ENCODE data around the gene WDTC1. TPM values are rescaled to one million over a fixed set of nuclear protein-coding genes. Genes with fewer than 3 reads are reported as not detected.

WDTC1 gene
- total and polyA plus RNA-seq, 4 donors: 4.6 to 25.0 (median 19.6) TPM

DNA sequence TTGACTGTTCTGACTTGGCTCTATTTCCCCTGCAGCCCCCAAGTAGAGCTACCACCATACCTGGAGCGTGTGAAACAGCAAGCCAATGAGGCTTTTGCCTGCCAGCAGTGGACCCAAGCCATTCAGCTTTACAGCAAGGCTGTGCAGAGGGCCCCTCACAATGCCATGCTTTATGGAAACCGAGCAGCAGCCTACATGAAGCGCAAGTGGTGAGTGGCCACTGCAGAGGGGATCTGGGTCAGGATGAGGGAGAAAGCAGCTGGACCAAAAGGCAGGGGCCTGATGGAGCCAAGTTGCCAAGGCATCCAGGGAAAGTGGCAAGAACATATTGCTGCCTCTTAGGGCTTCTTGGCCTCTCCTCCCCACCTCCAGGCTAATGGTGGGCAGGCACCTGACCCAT lies 63.5 kb downstream of the WDTC1 start:
- Histone ChIP-seq H3K36me3 (ENCODE audit: control insufficient read depth in 4 of 4, insufficient read depth in 3 of 4, low read depth in 1 of 4, low read length in 3 of 4) (peaks cover 8 to 53% (median 36%) of the 10 kb centered on the region in 4 donors), H3K9me3 (ENCODE audit: control insufficient read depth in 4 of 4, low read length in 3 of 4) (no peaks in the 10 kb centered on the region), H3K4me3 (ENCODE audit: low read depth in 1 of 3, low read length in 3 of 3) (no peak overlapping the region), H3K4me1 (ENCODE audit: control insufficient read depth in 4 of 4, insufficient read depth in 4 of 4, low read length in 3 of 4) (peaks cover 0 to 8% (median 0%) of the 10 kb centered on the region in 4 donors), H3K27ac (ENCODE audit: low read depth in 1 of 2, low read length in 2 of 2) (no peak overlapping the region), H3K9ac (ENCODE audit: low read depth in 1 of 2, low read length in 2 of 2) (no peak overlapping the region), H3K27me3 (ENCODE audit: control insufficient read depth in 4 of 4, insufficient read depth in 4 of 4, low read length in 3 of 4) (no peaks in the 10 kb centered on the region)
- DNase-seq (ENCODE audit: low spot score): no peak
- no peak for TF ChIP-seq TAF1 (conservative IDR thresholded peaks at IDR 0.05)
- no peak for TF ChIP-seq RXRA (IDR thresholded peaks at IDR 0.05)
- TF ChIP-seq, protein P1, sequence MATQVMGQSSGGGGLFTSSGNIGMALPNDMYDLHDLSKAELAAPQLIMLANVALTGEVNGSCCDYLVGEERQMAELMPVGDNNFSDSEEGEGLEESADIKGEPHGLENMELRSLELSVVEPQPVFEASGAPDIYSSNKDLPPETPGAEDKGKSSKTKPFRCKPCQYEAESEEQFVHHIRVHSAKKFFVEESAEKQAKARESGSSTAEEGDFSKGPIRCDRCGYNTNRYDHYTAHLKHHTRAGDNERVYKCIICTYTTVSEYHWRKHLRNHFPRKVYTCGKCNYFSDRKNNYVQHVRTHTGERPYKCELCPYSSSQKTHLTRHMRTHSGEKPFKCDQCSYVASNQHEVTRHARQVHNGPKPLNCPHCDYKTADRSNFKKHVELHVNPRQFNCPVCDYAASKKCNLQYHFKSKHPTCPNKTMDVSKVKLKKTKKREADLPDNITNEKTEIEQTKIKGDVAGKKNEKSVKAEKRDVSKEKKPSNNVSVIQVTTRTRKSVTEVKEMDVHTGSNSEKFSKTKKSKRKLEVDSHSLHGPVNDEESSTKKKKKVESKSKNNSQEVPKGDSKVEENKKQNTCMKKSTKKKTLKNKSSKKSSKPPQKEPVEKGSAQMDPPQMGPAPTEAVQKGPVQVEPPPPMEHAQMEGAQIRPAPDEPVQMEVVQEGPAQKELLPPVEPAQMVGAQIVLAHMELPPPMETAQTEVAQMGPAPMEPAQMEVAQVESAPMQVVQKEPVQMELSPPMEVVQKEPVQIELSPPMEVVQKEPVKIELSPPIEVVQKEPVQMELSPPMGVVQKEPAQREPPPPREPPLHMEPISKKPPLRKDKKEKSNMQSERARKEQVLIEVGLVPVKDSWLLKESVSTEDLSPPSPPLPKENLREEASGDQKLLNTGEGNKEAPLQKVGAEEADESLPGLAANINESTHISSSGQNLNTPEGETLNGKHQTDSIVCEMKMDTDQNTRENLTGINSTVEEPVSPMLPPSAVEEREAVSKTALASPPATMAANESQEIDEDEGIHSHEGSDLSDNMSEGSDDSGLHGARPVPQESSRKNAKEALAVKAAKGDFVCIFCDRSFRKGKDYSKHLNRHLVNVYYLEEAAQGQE (IDR thresholded peaks at IDR 0.05): no peak
- no peak for TF ChIP-seq EGR1 (IDR thresholded peaks at IDR 0.05; ENCODE audit: low read depth in 2 of 2)
- TF ChIP-seq FOXA1 (IDR thresholded peaks at IDR 0.05): no peak
- TF ChIP-seq NR2F2 (IDR thresholded peaks at IDR 0.05): no peak
- TF ChIP-seq SP1 (IDR thresholded peaks at IDR 0.05): no peak
- TF ChIP-seq RAD21 (IDR thresholded peaks at IDR 0.05): no peak
- no peak for TF ChIP-seq YY1 (IDR thresholded peaks at IDR 0.05)
- no peak for TF ChIP-seq HNF4G (IDR thresholded peaks at IDR 0.05)
- TF ChIP-seq, protein P2, sequence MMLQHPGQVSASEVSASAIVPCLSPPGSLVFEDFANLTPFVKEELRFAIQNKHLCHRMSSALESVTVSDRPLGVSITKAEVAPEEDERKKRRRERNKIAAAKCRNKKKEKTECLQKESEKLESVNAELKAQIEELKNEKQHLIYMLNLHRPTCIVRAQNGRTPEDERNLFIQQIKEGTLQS (IDR thresholded peaks at IDR 0.05): no peak
- no peak for TF ChIP-seq HNF4A (conservative IDR thresholded peaks at IDR 0.05)
- TF ChIP-seq GABPA (IDR thresholded peaks at IDR 0.05 in 1 of 2, conservative IDR thresholded peaks at IDR 0.05 in 1 of 2): no peak
- TF ChIP-seq, protein P3, sequence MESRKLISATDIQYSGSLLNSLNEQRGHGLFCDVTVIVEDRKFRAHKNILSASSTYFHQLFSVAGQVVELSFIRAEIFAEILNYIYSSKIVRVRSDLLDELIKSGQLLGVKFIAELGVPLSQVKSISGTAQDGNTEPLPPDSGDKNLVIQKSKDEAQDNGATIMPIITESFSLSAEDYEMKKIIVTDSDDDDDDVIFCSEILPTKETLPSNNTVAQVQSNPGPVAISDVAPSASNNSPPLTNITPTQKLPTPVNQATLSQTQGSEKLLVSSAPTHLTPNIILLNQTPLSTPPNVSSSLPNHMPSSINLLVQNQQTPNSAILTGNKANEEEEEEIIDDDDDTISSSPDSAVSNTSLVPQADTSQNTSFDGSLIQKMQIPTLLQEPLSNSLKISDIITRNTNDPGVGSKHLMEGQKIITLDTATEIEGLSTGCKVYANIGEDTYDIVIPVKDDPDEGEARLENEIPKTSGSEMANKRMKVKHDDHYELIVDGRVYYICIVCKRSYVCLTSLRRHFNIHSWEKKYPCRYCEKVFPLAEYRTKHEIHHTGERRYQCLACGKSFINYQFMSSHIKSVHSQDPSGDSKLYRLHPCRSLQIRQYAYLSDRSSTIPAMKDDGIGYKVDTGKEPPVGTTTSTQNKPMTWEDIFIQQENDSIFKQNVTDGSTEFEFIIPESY (IDR thresholded peaks at IDR 0.05): no peak
- TF ChIP-seq FOXA2 (IDR thresholded peaks at IDR 0.05): no peak
- TF ChIP-seq, protein P4, sequence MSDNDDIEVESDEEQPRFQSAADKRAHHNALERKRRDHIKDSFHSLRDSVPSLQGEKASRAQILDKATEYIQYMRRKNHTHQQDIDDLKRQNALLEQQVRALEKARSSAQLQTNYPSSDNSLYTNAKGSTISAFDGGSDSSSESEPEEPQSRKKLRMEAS (IDR thresholded peaks at IDR 0.05): no peak
- no peak for TF ChIP-seq JUND (IDR thresholded peaks at IDR 0.05)
- TF ChIP-seq, protein P5, sequence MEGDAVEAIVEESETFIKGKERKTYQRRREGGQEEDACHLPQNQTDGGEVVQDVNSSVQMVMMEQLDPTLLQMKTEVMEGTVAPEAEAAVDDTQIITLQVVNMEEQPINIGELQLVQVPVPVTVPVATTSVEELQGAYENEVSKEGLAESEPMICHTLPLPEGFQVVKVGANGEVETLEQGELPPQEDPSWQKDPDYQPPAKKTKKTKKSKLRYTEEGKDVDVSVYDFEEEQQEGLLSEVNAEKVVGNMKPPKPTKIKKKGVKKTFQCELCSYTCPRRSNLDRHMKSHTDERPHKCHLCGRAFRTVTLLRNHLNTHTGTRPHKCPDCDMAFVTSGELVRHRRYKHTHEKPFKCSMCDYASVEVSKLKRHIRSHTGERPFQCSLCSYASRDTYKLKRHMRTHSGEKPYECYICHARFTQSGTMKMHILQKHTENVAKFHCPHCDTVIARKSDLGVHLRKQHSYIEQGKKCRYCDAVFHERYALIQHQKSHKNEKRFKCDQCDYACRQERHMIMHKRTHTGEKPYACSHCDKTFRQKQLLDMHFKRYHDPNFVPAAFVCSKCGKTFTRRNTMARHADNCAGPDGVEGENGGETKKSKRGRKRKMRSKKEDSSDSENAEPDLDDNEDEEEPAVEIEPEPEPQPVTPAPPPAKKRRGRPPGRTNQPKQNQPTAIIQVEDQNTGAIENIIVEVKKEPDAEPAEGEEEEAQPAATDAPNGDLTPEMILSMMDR (IDR thresholded peaks at IDR 0.05; ENCODE audit: low read depth, low read length, missing input control): no peak
- 97% methylated on average over 3 of the region's 3 CpGs for WGBS
